Large intestine (tissue), 3 donors: ENCODE measurements around the gene FAF2. TPM values are rescaled to one million over a fixed set of nuclear protein-coding genes. Genes with fewer than 3 reads are reported as not detected.
A peak's percentile ranks its signal among the peaks of the same experiment; 100 is the strongest.

ENCODE experiments used
- DNase-seq, 2 donors: peaks; one replicate each; pipeline versions ENCODE4 v3.0.0 to v3.0.0-alpha.2; 2013
- H3K27ac ChIP-seq: one replicate; pipeline ENCODE4 v1.5.1; 2013; ENCODE audit warnings: low read length
- H3K27me3 ChIP-seq: 2 replicates; pipeline ENCODE4 v1.6.1; 2013; ENCODE audit warnings: low read length; ENCODE audit not compliant: control insufficient read depth, insufficient read depth
- H3K36me3 ChIP-seq: 2 replicates; pipeline ENCODE4 v1.6.1; 2013; ENCODE audit warnings: low read length; ENCODE audit not compliant: control insufficient read depth, insufficient read depth
- H3K4me1 ChIP-seq: one replicate; pipeline ENCODE4 v1.6.1; 2013; ENCODE audit warnings: low read length; ENCODE audit not compliant: control insufficient read depth, insufficient read depth
- H3K4me3 ChIP-seq: one replicate; pipeline ENCODE4 v1.5.1; 2013; ENCODE audit warnings: low read length
- H3K9me3 ChIP-seq: one replicate; pipeline ENCODE4 v1.6.1; 2013; ENCODE audit warnings: mild to moderate bottlenecking, low read depth, low read length, moderate library complexity; ENCODE audit not compliant: control insufficient read depth
- WGBS: methylation state at CpG from one replicate; pipeline ENCODE4 v1.1.5; 2013; ENCODE audit warnings: low lambda C conversion rate; ENCODE audit not compliant: insufficient coverage; 5-methylcytosine and 5-hydroxymethylcytosine counted together
- polyA plus RNA-seq: library from polyadenylated mRNA; unstranded; fragments of 120-200 nt; gene quantifications from one replicate; pipeline ENCODE4 v1.2.1, GENCODE V29; 2013

FAF2 gene
- polyA plus RNA-seq, 1 donor, result 50.9 TPM

- Histone ChIP-seq H3K27me3 (no peaks in the 10 kb centered on the region), H3K9me3 (no peaks in the 10 kb centered on the region), H3K36me3 (peaks cover 17% of the 10 kb centered on the region), H3K27ac (no peak overlapping the region), H3K4me3 (no peak overlapping the region), H3K4me1 (no peaks in the 10 kb centered on the region)
- DNase-seq, result no peak
- 100% methylated on average over 3 of the region's 4 CpGs for WGBS
Observed at GRCh38 chr5:176454724-176455394, 6.7 kb downstream of the FAF2 start.

- no peak overlapping the region for H3K27ac ChIP-seq
- DNase-seq, result no peak
- no peaks in the 10 kb centered on the region for H3K9me3 ChIP-seq
- H3K4me3 ChIP-seq, result no peak overlapping the region
- 94% methylated on average over 2 of the region's 3 CpGs for WGBS
- H3K36me3 ChIP-seq, result peaks cover 3% of the 10 kb centered on the region
- H3K4me1 ChIP-seq, result no peaks in the 10 kb centered on the region
- H3K27me3 ChIP-seq, result no peaks in the 10 kb centered on the region
Observed at GRCh38 chr5:176458904-176459561, 10.8 kb downstream of the FAF2 start.

- H3K27me3 ChIP-seq, result no peaks in the 10 kb centered on the region
- H3K9me3 ChIP-seq, result no peaks in the 10 kb centered on the region
- no CpG with 5 or more reads among the region's 2 CpGs for WGBS
- no peak overlapping the region for H3K4me3 ChIP-seq
- no peak overlapping the region for H3K27ac ChIP-seq
- DNase-seq, result no peak
- no peaks in the 10 kb centered on the region for H3K36me3 ChIP-seq
- peaks cover 14% of the 10 kb centered on the region for H3K4me1 ChIP-seq
Observed at GRCh38 chr5:176461349-176461748, 13.2 kb downstream of the FAF2 start.

GRCh38 chr5:176463113-176463764, 15.1 kb downstream of the FAF2 start:
- Histone ChIP-seq H3K9me3 (no peaks in the 10 kb centered on the region), H3K27me3 (no peaks in the 10 kb centered on the region), H3K27ac (no peak overlapping the region), H3K36me3 (no peaks in the 10 kb centered on the region), H3K4me3 (no peak overlapping the region), H3K4me1 (peaks cover 23% of the 10 kb centered on the region)
- WGBS, result 100% methylated on average over 2 of the region's 7 CpGs
- DNase-seq, result no peak

GRCh38 chr5:176466245-176466871, 18.2 kb downstream of the FAF2 start:
- no peaks in the 10 kb centered on the region for H3K27me3 ChIP-seq
- H3K4me1 ChIP-seq, result peaks cover 23% of the 10 kb centered on the region
- H3K27ac ChIP-seq, result peak overlapping the region; percentile 62
- peak; percentile 43 to 62 for DNase-seq
- no CpG with 5 or more reads among the region's 6 CpGs for WGBS
- no peak overlapping the region for H3K4me3 ChIP-seq
- H3K36me3 ChIP-seq, result peaks cover 7% of the 10 kb centered on the region
- H3K9me3 ChIP-seq, result no peaks in the 10 kb centered on the region

- H3K27ac ChIP-seq, result no peak overlapping the region
- WGBS, result 100% methylated on average over 1 of the region's 1 CpG
- H3K4me3 ChIP-seq, result no peak overlapping the region
- no peaks in the 10 kb centered on the region for H3K9me3 ChIP-seq
- DNase-seq, result no peak
- peaks cover 22% of the 10 kb centered on the region for H3K4me1 ChIP-seq
- no peaks in the 10 kb centered on the region for H3K27me3 ChIP-seq
- H3K36me3 ChIP-seq, result peaks cover 15% of the 10 kb centered on the region
Observed at GRCh38 chr5:176469296-176469695, 21.1 kb downstream of the FAF2 start.

GRCh38 chr5:176470539-176470938, 22.4 kb downstream of the FAF2 start:
- no peaks in the 10 kb centered on the region for H3K27me3 ChIP-seq
- peaks cover 13% of the 10 kb centered on the region for H3K4me1 ChIP-seq
- H3K4me3 ChIP-seq, result no peak overlapping the region
- no peak overlapping the region for H3K27ac ChIP-seq
- no peak for DNase-seq
- no peaks in the 10 kb centered on the region for H3K9me3 ChIP-seq
- peaks cover 15% of the 10 kb centered on the region for H3K36me3 ChIP-seq
- 50% methylated on average over 1 of the region's 4 CpGs for WGBS

GRCh38 chr5:176471098-176471497, 22.9 kb downstream of the FAF2 start:
- no peaks in the 10 kb centered on the region for H3K27me3 ChIP-seq
- H3K36me3 ChIP-seq, result peaks cover 18% of the 10 kb centered on the region
- no CpG with 5 or more reads among the region's 2 CpGs for WGBS
- no peak overlapping the region for H3K4me3 ChIP-seq
- H3K4me1 ChIP-seq, result peaks cover 9% of the 10 kb centered on the region
- no peak for DNase-seq
- H3K27ac ChIP-seq, result no peak overlapping the region
- H3K9me3 ChIP-seq, result no peaks in the 10 kb centered on the region

- peaks cover 20% of the 10 kb centered on the region for H3K36me3 ChIP-seq
- H3K4me1 ChIP-seq, result no peaks in the 10 kb centered on the region
- no peak overlapping the region for H3K4me3 ChIP-seq
- no peaks in the 10 kb centered on the region for H3K9me3 ChIP-seq
- no peaks in the 10 kb centered on the region for H3K27me3 ChIP-seq
- H3K27ac ChIP-seq, result no peak overlapping the region
- 100% methylated on average over 2 of the region's 7 CpGs for WGBS
- DNase-seq, result no peak
Observed at GRCh38 chr5:176473335-176474006, 25.3 kb downstream of the FAF2 start.

GRCh38 chr5:176474476-176474875, 26.3 kb downstream of the FAF2 start:
- no peak for DNase-seq
- Histone ChIP-seq H3K9me3 (no peaks in the 10 kb centered on the region), H3K27ac (no peak overlapping the region), H3K4me3 (no peak overlapping the region), H3K27me3 (no peaks in the 10 kb centered on the region), H3K36me3 (peaks cover 23% of the 10 kb centered on the region), H3K4me1 (no peaks in the 10 kb centered on the region)
- 83% methylated on average over 1 of the region's 1 CpG for WGBS
